ENCODE results near the gene PIK3AP1. TPM values are rescaled to one million over a fixed set of nuclear protein-coding genes. Genes with fewer than 3 reads are reported as not detected.
"Not testable (repeated sequence)": the region's sequence is repeated elsewhere in the genome, so short reads cannot be mapped to it uniquely, and the experiment has no call there.

The PIK3AP1 gene
- total RNA-seq, 1 donor = 35.0 TPM

- DNase-seq (ENCODE audit: low read depth in 2 of 3, low spot score in 2 of 3) = peak; percentile 9 to 26 (median 11)
Measured at GRCh38 chr10:96585736-96586418, 134.4 kb downstream of the PIK3AP1 start.

- no peak for DNase-seq (ENCODE audit: low read depth in 2 of 3, low spot score in 2 of 3)
Measured at GRCh38 chr10:96584474-96584873, 135.8 kb downstream of the PIK3AP1 start.

GRCh38 chr10:96584035-96584434 is 136.3 kb downstream of the PIK3AP1 start:
- DNase-seq (ENCODE audit: low read depth in 2 of 3, low spot score in 2 of 3) = peak in 1 of 3 donors; percentile 8

GRCh38 chr10:96579133-96579532 is 141.2 kb downstream of the PIK3AP1 start:
- DNase-seq (ENCODE audit: low read depth in 2 of 3, low spot score in 2 of 3) = no peak

GRCh38 chr10:96578633-96579032 is 141.7 kb downstream of the PIK3AP1 start:
- DNase-seq (ENCODE audit: low read depth in 2 of 3, low spot score in 2 of 3) = no peak

GRCh38 chr10:96578022-96578421 is 142.3 kb downstream of the PIK3AP1 start:
- DNase-seq (ENCODE audit: low read depth in 2 of 3, low spot score in 2 of 3) = no peak

GRCh38 chr10:96577069-96577468 is 143.2 kb downstream of the PIK3AP1 start:
- no peak for DNase-seq (ENCODE audit: low read depth in 2 of 3, low spot score in 2 of 3)

- DNase-seq (ENCODE audit: low read depth in 2 of 3, low spot score in 2 of 3) = peak in 1 of 3 donors; percentile 22
Measured at GRCh38 chr10:96576277-96576980, 143.9 kb downstream of the PIK3AP1 start.

- DNase-seq (ENCODE audit: low read depth in 2 of 3, low spot score in 2 of 3) = not testable (repeated sequence)
Measured at GRCh38 chr10:96574564-96574963, 145.8 kb downstream of the PIK3AP1 start.

- no peak for DNase-seq (ENCODE audit: low read depth in 2 of 3, low spot score in 2 of 3)
Measured at GRCh38 chr10:96573036-96573435, 147.3 kb downstream of the PIK3AP1 start.

GRCh38 chr10:96570983-96571964 is 149.0 kb downstream of the PIK3AP1 start:
- DNase-seq (ENCODE audit: low read depth in 2 of 3, low spot score in 2 of 3) = peak in 1 of 3 donors; percentile 9

- no peak for DNase-seq (ENCODE audit: low read depth in 2 of 3, low spot score in 2 of 3)
Measured at GRCh38 chr10:96570511-96570910, 149.8 kb downstream of the PIK3AP1 start.

GRCh38 chr10:96568402-96568801 is 151.9 kb downstream of the PIK3AP1 start:
- no peak for DNase-seq (ENCODE audit: low read depth in 2 of 3, low spot score in 2 of 3)

- DNase-seq (ENCODE audit: low read depth in 2 of 3, low spot score in 2 of 3) = no peak
Measured at GRCh38 chr10:96565774-96566173, 154.5 kb downstream of the PIK3AP1 start.

GRCh38 chr10:96560966-96561887 is 159.1 kb downstream of the PIK3AP1 start:
- DNase-seq (ENCODE audit: low read depth in 2 of 3, low spot score in 2 of 3) = no peak

GRCh38 chr10:96560489-96560888 is 159.8 kb downstream of the PIK3AP1 start:
- DNase-seq (ENCODE audit: low read depth in 2 of 3, low spot score in 2 of 3) = no peak

GRCh38 chr10:96556003-96556402 is 164.3 kb downstream of the PIK3AP1 start:
- DNase-seq (ENCODE audit: low read depth in 2 of 3, low spot score in 2 of 3) = peak in 2 of 3 donors; percentile 12 to 60

GRCh38 chr10:96555330-96555729 is 165.0 kb downstream of the PIK3AP1 start:
- no peak for DNase-seq (ENCODE audit: low read depth in 2 of 3, low spot score in 2 of 3)

GRCh38 chr10:96548589-96548988 is 171.7 kb downstream of the PIK3AP1 start:
- DNase-seq (ENCODE audit: low read depth in 2 of 3, low spot score in 2 of 3) = no peak

- DNase-seq (ENCODE audit: low read depth in 2 of 3, low spot score in 2 of 3) = not testable (repeated sequence)
Measured at GRCh38 chr10:96545558-96545957, 174.8 kb downstream of the PIK3AP1 start.

Measured in hematopoietic multipotent progenitor cell (in vitro differentiated cells).